Left kidney (tissue), 2 donors: ENCODE results near the gene PRPSAP2. TPM values are rescaled to one million over a fixed set of nuclear protein-coding genes. Genes with fewer than 3 reads are reported as not detected.

Experiments used
- DNase-seq: peaks from one replicate; pipeline ENCODE4 v3.0.0-alpha.2; 2013
- polyA plus RNA-seq: library from polyadenylated mRNA; unstranded; fragments of 120-200 nt; gene quantifications from one replicate; pipeline ENCODE4 v1.2.1, GENCODE V29; 2013; ENCODE audit not compliant: insufficient read length

The PRPSAP2 gene
- polyA plus RNA-seq, 1 donor = 62.3 TPM

GRCh38 chr17:18960803-18961511, 103.0 kb downstream of the PRPSAP2 start:
- peak; percentile 59 for DNase-seq

GRCh38 chr17:18961634-18962493, 103.9 kb downstream of the PRPSAP2 start:
- no peak for DNase-seq

- no peak for DNase-seq
These were observed 104.5 kb downstream of the PRPSAP2 start for GRCh38 chr17:18962494-18962815.

GRCh38 chr17:18963126-18964017, 105.4 kb downstream of the PRPSAP2 start:
- no peak for DNase-seq

DNA sequence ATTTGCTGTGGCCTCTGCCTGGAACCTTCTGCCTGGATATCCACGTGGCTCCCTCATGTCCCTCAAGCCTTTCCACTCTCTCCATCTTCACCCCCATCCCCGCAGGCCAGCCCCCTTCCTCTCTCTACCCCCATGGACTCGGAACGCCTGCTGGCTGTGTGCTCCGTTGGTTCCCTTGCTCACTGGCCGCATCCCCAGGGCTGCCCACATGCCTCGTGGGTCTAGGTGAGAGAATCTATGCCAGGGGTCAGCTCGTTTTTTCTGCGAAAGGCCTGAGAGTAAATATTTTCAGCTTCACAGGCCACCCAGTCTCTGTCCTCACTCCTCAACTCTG, 106.1 kb downstream of the PRPSAP2 start:
- DNase-seq = no peak

GRCh38 chr17:18964550-18964949, 106.6 kb downstream of the PRPSAP2 start:
- DNase-seq = no peak

DNA sequence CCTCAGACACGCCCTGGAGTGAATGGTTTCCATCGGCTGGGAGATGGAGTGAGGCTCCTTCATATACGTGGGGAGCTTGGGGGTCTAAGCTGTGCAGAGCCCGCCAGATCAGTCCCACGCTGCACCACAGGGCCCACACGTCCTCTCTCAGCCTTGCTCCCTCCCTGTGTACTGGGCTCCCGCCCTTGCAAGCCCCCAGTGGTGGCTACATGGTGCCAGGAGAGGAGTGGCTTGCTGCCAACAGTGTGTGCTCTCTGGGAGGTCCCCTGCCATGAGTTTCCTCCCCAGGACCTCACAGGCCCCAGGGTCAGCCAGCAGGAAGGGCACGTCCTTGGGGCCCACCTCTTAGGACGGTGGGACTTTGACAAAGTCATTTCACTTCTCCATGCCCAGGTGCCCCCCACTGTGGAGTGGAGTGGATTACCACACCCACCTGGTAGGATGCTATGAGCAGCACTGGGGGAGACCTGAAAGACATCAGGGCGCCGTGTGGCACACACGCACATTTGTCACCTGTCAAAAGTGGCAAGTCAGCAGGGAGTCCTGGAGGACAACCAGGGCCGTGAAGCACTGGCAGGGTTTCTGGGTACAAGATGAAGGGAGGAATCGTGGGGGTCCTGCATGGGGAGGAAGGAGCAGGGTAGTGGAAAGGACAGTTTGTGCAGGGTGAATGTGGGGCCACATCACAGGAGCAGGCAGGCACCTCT, 107.8 kb downstream of the PRPSAP2 start:
- DNase-seq = no peak

- DNase-seq = peak; percentile 58
These were observed 109.1 kb downstream of the PRPSAP2 start for GRCh38 chr17:18966831-18967624.

- no peak for DNase-seq
These were observed 110.0 kb downstream of the PRPSAP2 start for GRCh38 chr17:18967916-18968315.

DNA sequence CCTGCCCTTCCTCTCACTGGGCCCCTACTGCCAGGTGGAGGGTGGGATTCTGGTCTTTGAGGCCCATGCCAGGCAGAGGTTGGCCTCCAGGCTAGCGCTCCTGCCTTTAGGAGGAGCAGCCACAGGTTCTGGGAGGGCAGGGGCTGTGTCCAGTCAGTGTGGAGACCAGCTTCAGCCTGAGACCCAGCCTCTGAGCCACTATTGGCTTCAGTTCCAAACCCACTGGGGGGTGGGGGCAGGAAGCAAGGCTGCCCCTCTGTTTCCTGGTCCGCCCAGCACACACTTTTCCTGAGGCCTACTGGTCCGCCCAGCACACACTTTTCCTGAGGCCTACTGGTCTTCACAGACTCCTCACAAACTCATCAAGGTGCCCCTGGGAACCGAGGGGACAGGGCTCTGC, 110.4 kb downstream of the PRPSAP2 start:
- no peak for DNase-seq

DNA sequence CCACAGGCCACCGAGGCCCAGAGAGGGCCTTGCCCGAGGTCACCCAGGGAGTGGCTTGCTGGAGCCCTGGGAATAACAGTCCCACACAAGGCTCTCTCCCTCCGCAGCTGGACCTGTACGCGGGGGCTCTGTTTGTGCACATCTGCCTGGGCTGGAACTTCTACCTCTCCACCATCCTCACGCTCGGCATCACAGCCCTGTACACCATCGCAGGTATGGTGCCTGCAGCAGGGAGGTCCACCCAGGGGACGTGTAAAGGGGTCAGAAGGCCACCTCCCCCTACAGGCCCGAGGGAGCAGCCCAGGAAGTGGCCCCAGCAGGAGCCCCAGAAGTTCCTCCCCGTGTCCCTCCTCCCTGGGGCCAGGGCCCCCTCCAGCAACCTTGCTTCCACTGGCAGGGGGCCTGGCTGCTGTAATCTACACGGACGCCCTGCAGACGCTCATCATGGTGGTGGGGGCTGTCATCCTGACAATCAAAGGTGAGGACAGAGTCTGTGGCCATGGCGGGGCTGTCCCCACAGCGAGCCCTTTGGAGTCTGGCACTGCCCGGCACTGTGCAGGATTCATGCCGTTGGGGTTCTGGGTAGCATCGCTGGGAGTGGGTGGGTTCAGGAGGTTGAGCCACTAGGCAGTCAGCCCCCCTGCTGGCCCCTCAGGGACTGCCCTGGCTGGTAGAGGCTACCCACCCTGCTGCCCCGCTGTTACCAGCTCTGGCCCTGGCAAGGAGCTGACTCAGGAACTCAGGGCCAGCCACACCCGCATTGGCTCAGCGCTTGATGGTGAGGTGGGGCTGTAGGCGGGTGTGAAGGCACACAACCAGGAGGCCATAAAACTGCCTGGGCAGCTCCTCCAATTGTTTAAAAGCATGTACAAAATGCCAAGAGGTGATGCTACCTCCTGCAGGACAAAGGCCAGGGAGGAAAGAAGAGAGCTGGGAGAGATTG, 111.3 kb downstream of the PRPSAP2 start:
- DNase-seq = no peak

DNA sequence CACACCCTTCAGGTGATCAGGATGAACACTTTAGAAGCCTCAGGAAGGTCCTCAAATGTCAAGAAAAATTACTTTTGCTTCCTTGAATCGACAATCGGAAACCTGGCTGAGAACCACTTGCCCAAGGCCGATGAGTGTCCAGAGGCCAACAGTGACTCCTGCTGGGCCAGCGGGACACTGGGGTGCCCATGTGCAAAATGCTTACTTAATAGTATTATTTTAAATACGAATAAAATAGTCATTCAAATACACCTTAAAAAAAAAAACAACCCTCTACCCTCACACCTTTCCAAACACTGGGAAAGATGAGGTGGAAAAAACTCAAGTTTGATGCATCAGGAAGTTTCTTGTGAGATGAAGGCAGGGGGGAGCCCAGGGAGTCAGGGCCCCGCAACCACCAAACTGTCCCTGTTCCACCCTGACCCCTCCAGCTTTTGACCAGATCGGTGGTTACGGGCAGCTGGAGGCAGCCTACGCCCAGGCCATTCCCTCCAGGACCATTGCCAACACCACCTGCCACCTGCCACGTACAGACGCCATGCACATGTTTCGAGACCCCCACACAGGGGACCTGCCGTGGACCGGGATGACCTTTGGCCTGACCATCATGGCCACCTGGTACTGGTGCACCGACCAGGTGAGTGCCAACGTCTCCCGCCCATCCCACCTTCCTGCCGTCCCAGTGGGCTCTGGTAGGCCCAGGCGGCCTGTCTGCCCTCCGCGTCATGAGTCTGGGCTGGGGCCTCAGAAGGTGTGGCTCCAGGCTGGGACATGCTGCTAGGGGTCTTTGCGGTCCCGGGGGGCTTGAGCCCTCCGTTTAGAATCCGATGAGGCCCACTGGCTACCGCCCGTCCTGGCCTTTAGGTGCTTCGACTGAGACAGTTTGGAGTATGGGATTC, 112.9 kb downstream of the PRPSAP2 start:
- DNase-seq = no peak

GRCh38 chr17:18971801-18972200, 113.9 kb downstream of the PRPSAP2 start:
- no peak for DNase-seq

- no peak for DNase-seq
These were observed 116.6 kb downstream of the PRPSAP2 start for GRCh38 chr17:18974407-18975149.

DNA sequence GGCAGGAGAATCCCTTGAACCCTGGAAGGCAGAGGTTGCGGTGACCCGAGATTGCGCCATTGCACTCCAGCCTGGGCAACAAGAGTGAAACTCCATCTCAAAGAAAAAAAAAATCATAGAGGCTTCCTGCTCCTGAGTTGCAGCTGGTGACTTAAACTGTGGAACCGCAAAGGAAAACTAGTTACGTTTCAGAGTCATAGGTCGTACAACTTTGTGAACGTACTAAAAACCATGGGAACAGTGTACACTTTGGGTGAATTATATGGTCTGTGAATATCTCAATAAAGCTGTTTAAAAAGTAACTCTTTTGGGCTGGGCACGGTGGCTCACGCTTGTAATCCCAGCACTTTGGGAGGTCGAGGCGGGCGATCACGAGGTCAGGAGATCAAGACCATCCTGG, 117.7 kb downstream of the PRPSAP2 start:
- DNase-seq = no peak

DNA sequence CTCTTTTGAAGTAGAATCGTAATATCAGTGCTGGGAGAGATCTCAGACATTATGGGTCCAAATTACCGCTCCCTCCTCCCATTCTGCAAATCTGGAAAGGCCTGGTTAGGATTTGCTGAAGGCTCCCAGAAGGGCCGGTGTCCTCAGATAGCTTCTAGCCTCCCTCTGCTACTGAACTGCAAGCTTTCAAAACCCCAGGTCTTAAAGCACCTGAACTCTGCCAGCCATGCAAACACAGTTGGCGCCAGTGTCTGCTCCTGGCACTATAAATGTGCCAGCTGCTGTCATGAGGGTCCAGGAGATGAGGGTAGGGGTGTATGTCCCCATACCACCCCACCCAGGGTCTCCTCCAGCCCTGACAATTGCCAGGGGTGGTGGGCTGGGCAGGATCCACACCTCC, 118.3 kb downstream of the PRPSAP2 start:
- no peak for DNase-seq

GRCh38 chr17:18977021-18977420, 119.1 kb downstream of the PRPSAP2 start:
- no peak for DNase-seq

DNA sequence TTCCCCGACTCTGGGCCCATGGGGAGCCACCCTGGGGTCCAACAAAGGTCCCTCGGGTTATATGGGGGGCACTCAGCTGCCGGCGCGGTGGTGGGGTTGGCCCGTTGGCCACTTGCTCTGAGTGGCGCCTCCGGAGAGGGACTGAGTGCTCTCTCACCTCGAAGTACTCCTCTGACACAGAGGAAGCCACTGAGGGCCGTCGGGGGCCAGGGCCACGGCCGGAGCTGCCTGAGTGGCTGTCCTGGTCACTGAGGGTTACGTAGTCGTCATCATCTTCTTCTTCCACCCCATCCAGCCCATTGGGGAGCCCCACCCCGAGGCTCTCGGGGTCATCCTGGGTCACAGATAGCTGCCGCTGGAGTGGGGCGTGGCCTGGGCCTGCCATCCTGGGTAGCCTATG, 119.7 kb downstream of the PRPSAP2 start:
- DNase-seq = no peak
